WTC11 (cell line): ENCODE measurements around the gene MYBPH. TPM values are rescaled to one million over a fixed set of nuclear protein-coding genes. Genes with fewer than 3 reads are reported as not detected.

Source experiments
- ATAC-seq: fragments of 200-7000 bp; cut with Tn5 transposase; 2 replicates; pipeline ENCODE4 v1.10.0; 2021; ENCODE audit warnings: mild to moderate bottlenecking, moderate library complexity
- CTCF ChIA-PET: fragments of 300-600 bp; sonication (Branson Sonifier 250); formaldehyde crosslinking; loops from one replicate; lab custom pipeline; 2021; ENCODE audit warnings: antibody characterized with exemption; lab: Charles Lee
- POLR2A ChIA-PET: fragments of 350-600 bp; sonication (Branson Sonifier 250); formaldehyde crosslinking; loops from one replicate; lab custom pipeline; 2021; ENCODE audit warnings: antibody characterized with exemption; lab: Charles Lee
- DNase-seq: peaks from one replicate; pipeline ENCODE4 v3.0.0; 2021; ENCODE audit warnings: low spot score
- H3K27ac Mint-ChIP-seq: 2 replicates; pipeline ENCODE4 v1.8.0; 2021; ENCODE audit warnings: mixed read lengths
- H3K27me3 Mint-ChIP-seq: 2 replicates; pipeline ENCODE4 v1.8.0; 2021; ENCODE audit warnings: low read depth, mild to moderate bottlenecking, moderate library complexity, mixed read lengths
- H3K36me3 Mint-ChIP-seq: 2 replicates; pipeline ENCODE4 v1.8.0; 2021; ENCODE audit warnings: mixed read lengths
- H3K4me1 Mint-ChIP-seq: 2 replicates; pipeline ENCODE4 v1.8.0; 2022; ENCODE audit warnings: mixed read lengths
- H3K4me3 Mint-ChIP-seq: 2 replicates; pipeline ENCODE4 v1.8.0; 2021; ENCODE audit warnings: mild to moderate bottlenecking, moderate library complexity, mixed read lengths
- H3K9me3 Mint-ChIP-seq: 2 replicates; pipeline ENCODE4 v1.8.0; 2021; ENCODE audit warnings: mixed read lengths
- ARID4B ChIP-seq: sonication (generic); formaldehyde crosslinking; IDR thresholded peaks from 2 replicates; pipeline ENCODE4 v1.8.0; 2023; ENCODE audit warnings: missing genetic modification reagents, mild to moderate bottlenecking, borderline replicate concordance
- CREB1 ChIP-seq: sonication (generic); formaldehyde crosslinking; IDR thresholded peaks from 2 replicates; pipeline ENCODE4 v1.8.0; 2023; ENCODE audit warnings: mild to moderate bottlenecking, missing genetic modification reagents
- CREM ChIP-seq: sonication (generic); formaldehyde crosslinking; IDR thresholded peaks from 2 replicates; pipeline ENCODE4 v1.8.1; 2022; ENCODE audit warnings: mild to moderate bottlenecking, missing genetic modification reagents, moderate library complexity
- EMX1 ChIP-seq: fragments of 250-450 bp; sonication (Bioruptor Pico); IDR thresholded peaks from 2 replicates; pipeline ENCODE4 v1.8.0; 2021; ENCODE audit warnings: mild to moderate bottlenecking
- ESRRA ChIP-seq: sonication (generic); formaldehyde crosslinking; IDR thresholded peaks from 2 replicates; pipeline ENCODE4 v1.8.1; 2022; ENCODE audit warnings: mild to moderate bottlenecking, missing genetic modification reagents, borderline replicate concordance
- ETV6 ChIP-seq: sonication (generic); formaldehyde crosslinking; IDR thresholded peaks from 2 replicates; pipeline ENCODE4 v1.8.1; 2022; ENCODE audit warnings: mild to moderate bottlenecking, missing genetic modification reagents
- FOXJ3 ChIP-seq: sonication (generic); formaldehyde crosslinking; IDR thresholded peaks from 2 replicates; pipeline ENCODE4 v1.9.0; 2021; ENCODE audit warnings: missing genetic modification reagents, mild to moderate bottlenecking, borderline replicate concordance
- FOXK1 ChIP-seq: sonication (generic); formaldehyde crosslinking; IDR thresholded peaks from 2 replicates; pipeline ENCODE4 v1.8.0; 2022; ENCODE audit warnings: mild to moderate bottlenecking, moderate library complexity, missing genetic modification reagents
- GRHL2 ChIP-seq: fragments of 250-450 bp; sonication (Bioruptor Pico); IDR thresholded peaks from 2 replicates; pipeline ENCODE4 v1.8.0; 2022; ENCODE audit warnings: mild to moderate bottlenecking, moderate library complexity; ENCODE audit not compliant: insufficient replicate concordance, severe bottlenecking
- MLX ChIP-seq: sonication (generic); formaldehyde crosslinking; IDR thresholded peaks from 2 replicates; pipeline ENCODE4 v1.8.1; 2023; ENCODE audit warnings: mild to moderate bottlenecking, missing genetic modification reagents, moderate library complexity
- OVOL2 ChIP-seq: fragments of 250-450 bp; sonication (Bioruptor Pico); IDR thresholded peaks from 2 replicates; pipeline ENCODE4 v1.9.0; 2021; ENCODE audit warnings: mild to moderate bottlenecking, borderline replicate concordance
- PREB ChIP-seq: sonication (generic); formaldehyde crosslinking; IDR thresholded peaks from 2 replicates; pipeline ENCODE4 v1.8.1; 2022; ENCODE audit warnings: mild to moderate bottlenecking, missing genetic modification reagents, moderate library complexity, borderline replicate concordance
- SMAD3 ChIP-seq: sonication (generic); formaldehyde crosslinking; IDR thresholded peaks from 2 replicates; pipeline ENCODE4 v1.8.0; 2022; ENCODE audit warnings: missing genetic modification reagents, mild to moderate bottlenecking, borderline replicate concordance
- USF2 ChIP-seq: sonication (generic); formaldehyde crosslinking; IDR thresholded peaks from 2 replicates; pipeline ENCODE4 v1.8.1; 2023; ENCODE audit warnings: mild to moderate bottlenecking, missing genetic modification reagents, moderate library complexity
- ZMAT4 ChIP-seq: fragments of 250-450 bp; sonication (Bioruptor Pico); IDR thresholded peaks from 2 replicates; pipeline ENCODE4 v1.9.0; 2021; ENCODE audit warnings: mild to moderate bottlenecking
- ZNF219 ChIP-seq: sonication (generic); formaldehyde crosslinking; IDR thresholded peaks from 2 replicates; pipeline ENCODE4 v1.8.0; 2023; ENCODE audit warnings: missing genetic modification reagents, mild to moderate bottlenecking, borderline replicate concordance
- ZNF232 ChIP-seq: sonication (generic); formaldehyde crosslinking; IDR thresholded peaks from 2 replicates; pipeline ENCODE4 v1.8.0; 2022; ENCODE audit warnings: mild to moderate bottlenecking, missing genetic modification reagents
- ZNF263 ChIP-seq: sonication (generic); formaldehyde crosslinking; IDR thresholded peaks from 2 replicates; pipeline ENCODE4 v1.8.1; 2022; ENCODE audit warnings: low read depth, mild to moderate bottlenecking, moderate library complexity, missing genetic modification reagents
- ZNF317 ChIP-seq: sonication (generic); formaldehyde crosslinking; IDR thresholded peaks from 2 replicates; pipeline ENCODE4 v1.8.1; 2023; ENCODE audit warnings: low read depth, mild to moderate bottlenecking, moderate library complexity, missing genetic modification reagents, borderline replicate concordance
- ZNF416 ChIP-seq: fragments of 250-450 bp; sonication (Bioruptor Pico); IDR thresholded peaks from 2 replicates; pipeline ENCODE4 v1.9.0; 2021; ENCODE audit warnings: mild to moderate bottlenecking, inconsistent platforms
- total RNA-seq: library from RNA; stranded (reverse); gene quantifications from 3 replicates; pipeline ENCODE4 v1.2.3, GENCODE V29; 2021
- TF ChIP-seq, protein P1 (sequence below): fragments of 250-450 bp; sonication (Bioruptor Pico); IDR thresholded peaks from 2 replicates; pipeline ENCODE4 v1.8.0; 2021; ENCODE audit warnings: mild to moderate bottlenecking
- TF ChIP-seq, protein P2 (sequence below): fragments of 250-450 bp; sonication (Bioruptor Pico); IDR thresholded peaks from 2 replicates; pipeline ENCODE4 v1.9.0; 2021; ENCODE audit warnings: mild to moderate bottlenecking, borderline replicate concordance

The MYBPH gene
- total RNA-seq, 1 experiment from 2014 or later: not detected

DNA sequence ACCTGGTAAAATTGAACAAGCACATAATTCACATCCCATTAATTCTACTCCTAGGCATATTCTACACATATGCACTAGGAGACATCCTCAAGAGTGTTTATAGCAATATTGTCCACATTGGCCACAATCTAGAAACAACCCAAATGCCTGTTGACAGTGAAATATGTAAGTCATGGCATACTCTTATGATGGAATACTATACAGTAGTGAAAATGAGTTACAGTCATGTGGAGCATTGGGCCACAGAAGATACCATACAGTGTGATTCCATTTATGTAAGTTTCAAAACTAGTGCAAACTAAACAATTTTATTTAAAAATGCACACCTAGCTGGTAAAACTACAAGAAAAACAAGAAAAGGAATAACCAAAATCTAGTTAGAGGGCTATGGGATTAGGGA, 34.7 kb upstream of the MYBPH start:
- TF ChIP-seq, protein P1, sequence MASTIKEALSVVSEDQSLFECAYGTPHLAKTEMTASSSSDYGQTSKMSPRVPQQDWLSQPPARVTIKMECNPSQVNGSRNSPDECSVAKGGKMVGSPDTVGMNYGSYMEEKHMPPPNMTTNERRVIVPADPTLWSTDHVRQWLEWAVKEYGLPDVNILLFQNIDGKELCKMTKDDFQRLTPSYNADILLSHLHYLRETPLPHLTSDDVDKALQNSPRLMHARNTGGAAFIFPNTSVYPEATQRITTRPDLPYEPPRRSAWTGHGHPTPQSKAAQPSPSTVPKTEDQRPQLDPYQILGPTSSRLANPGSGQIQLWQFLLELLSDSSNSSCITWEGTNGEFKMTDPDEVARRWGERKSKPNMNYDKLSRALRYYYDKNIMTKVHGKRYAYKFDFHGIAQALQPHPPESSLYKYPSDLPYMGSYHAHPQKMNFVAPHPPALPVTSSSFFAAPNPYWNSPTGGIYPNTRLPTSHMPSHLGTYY (CRISPR knock-in tag): no peak
- TF ChIP-seq ARID4B (CRISPR knock-in tag) (no peak), FOXK1 (CRISPR knock-in tag) (no peak), ESRRA (CRISPR knock-in tag) (no peak), FOXJ3 (CRISPR knock-in tag) (no peak), OVOL2 (no peak), EMX1 (CRISPR knock-in tag) (no peak), ETV6 (CRISPR knock-in tag) (no peak), ZNF219 (no peak)
- Mint-ChIP-seq H3K4me3 (no peak overlapping the region), H3K9me3 (no peaks in the 10 kb centered on the region), H3K36me3 (no peaks in the 10 kb centered on the region), H3K4me1 (no peaks in the 10 kb centered on the region; the same call in 1 of the 2 replicates), H3K27me3 (peaks cover 6% of the 10 kb centered on the region), H3K27ac (no peak overlapping the region)
- ATAC-seq: no peak
- CTCF ChIA-PET: interaction anchor here (1.4 to 2.0 kb wide), 3 partner anchors 63 to 171 kb away, joined by 4 to 8 read pairs (median 6); no protein-coding TSS in a partner anchor
- POLR2A ChIA-PET: no interaction called here
- DNase-seq: no peak

- no peaks in the 10 kb centered on the region for H3K4me1 Mint-ChIP-seq
- no peak overlapping the region for H3K27ac Mint-ChIP-seq
- DNase-seq (no peak), ATAC-seq (no peak)
- ChIA-PET CTCF (interaction anchor here (0.8 to 1.7 kb wide), 6 partner anchors 8 to 169 kb away, joined by 3 to 4 read pairs (median 3); no protein-coding TSS in a partner anchor), POLR2A (no interaction called here)
- H3K27me3 Mint-ChIP-seq: no peaks in the 10 kb centered on the region; the same call in 1 of the 2 replicates
- H3K9me3 Mint-ChIP-seq: no peaks in the 10 kb centered on the region
- H3K36me3 Mint-ChIP-seq: no peaks in the 10 kb centered on the region
- H3K4me3 Mint-ChIP-seq: no peak overlapping the region
- TF ChIP-seq ZNF317 (CRISPR knock-in tag) (no peak), USF2 (CRISPR knock-in tag) (no peak), ZNF219 (no peak), PREB (no peak), CREM (CRISPR knock-in tag) (no peak), MLX (CRISPR knock-in tag) (no peak), GRHL2 (no peak), ZNF232 (CRISPR knock-in tag) (no peak), EMX1 (CRISPR knock-in tag) (no peak), CREB1 (CRISPR knock-in tag) (no peak), ZNF263 (CRISPR knock-in tag) (no peak), SMAD3 (CRISPR knock-in tag) (no peak), ZNF416 (no peak), ZMAT4 (no peak)
- TF ChIP-seq, protein P2, sequence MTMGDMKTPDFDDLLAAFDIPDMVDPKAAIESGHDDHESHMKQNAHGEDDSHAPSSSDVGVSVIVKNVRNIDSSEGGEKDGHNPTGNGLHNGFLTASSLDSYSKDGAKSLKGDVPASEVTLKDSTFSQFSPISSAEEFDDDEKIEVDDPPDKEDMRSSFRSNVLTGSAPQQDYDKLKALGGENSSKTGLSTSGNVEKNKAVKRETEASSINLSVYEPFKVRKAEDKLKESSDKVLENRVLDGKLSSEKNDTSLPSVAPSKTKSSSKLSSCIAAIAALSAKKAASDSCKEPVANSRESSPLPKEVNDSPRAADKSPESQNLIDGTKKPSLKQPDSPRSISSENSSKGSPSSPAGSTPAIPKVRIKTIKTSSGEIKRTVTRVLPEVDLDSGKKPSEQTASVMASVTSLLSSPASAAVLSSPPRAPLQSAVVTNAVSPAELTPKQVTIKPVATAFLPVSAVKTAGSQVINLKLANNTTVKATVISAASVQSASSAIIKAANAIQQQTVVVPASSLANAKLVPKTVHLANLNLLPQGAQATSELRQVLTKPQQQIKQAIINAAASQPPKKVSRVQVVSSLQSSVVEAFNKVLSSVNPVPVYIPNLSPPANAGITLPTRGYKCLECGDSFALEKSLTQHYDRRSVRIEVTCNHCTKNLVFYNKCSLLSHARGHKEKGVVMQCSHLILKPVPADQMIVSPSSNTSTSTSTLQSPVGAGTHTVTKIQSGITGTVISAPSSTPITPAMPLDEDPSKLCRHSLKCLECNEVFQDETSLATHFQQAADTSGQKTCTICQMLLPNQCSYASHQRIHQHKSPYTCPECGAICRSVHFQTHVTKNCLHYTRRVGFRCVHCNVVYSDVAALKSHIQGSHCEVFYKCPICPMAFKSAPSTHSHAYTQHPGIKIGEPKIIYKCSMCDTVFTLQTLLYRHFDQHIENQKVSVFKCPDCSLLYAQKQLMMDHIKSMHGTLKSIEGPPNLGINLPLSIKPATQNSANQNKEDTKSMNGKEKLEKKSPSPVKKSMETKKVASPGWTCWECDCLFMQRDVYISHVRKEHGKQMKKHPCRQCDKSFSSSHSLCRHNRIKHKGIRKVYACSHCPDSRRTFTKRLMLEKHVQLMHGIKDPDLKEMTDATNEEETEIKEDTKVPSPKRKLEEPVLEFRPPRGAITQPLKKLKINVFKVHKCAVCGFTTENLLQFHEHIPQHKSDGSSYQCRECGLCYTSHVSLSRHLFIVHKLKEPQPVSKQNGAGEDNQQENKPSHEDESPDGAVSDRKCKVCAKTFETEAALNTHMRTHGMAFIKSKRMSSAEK (CRISPR knock-in tag): no peak
Measured at GRCh38 chr1:203208181-203208580, 32.6 kb upstream of the MYBPH start.
